GM21360 (cell line): Measurements from ENCODE around the gene PCDHB4.
"Not testable (repeated sequence)": the region's sequence is repeated elsewhere in the genome, so short reads cannot be mapped to it uniquely, and the experiment has no call there.

ENCODE experiments used
- ATAC-seq: cut with Tn5 transposase; IDR thresholded peaks from one replicate; pipeline ENCODE4 v1.9.1; 2021; ENCODE audit warnings: mild to moderate bottlenecking, moderate library complexity; ENCODE audit not compliant: unreplicated experiment

PCDHB4 gene

DNA sequence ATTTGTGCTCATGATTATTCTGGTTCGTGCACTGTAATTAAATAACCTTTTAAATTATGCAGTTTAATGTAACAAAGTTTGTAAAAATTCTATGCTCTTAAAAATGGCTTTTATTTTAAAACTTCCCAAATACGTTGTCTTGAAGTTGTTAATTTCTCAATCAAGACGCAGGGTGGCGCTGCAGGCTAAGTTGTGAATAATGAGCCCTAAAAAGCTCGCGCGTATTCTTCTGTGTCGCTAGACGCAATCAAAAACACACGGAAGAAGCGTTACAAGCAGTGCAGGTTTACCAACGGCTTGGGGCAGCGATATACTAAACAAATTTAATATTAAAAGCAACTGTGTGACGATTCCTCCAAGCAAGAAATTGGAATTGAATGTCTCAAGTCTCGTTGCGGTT lies at the start of gene PCDHB4:
Gene PCDHB4, plus strand, starts transcription at position 256 of the 400 bp plus-strand sequence. CDS start 181 bp downstream, outside the sequence.
- no peak for ATAC-seq

GRCh38 chr5:141077826-141078225 lies 43.8 kb upstream of the PCDHB4 start:
- ATAC-seq, result no peak

DNA sequence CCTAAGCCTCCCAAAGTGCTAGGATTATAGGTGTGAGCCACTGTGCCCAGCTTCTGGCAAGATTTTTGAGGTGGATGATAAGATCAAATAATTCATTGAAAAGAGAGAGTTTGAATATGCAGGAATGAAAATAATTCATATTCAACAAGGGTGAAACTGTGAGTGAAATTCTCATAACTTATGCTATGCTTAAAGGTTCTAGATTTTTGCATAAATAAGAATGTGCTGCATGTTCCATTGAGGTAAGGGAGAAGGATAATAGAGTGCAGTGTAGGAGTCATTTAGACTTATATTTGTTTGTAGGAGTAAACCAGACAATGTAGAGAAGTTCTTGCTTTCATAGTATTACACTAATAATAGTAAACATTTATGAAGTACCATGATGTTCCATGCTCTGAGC lies 39.4 kb upstream of the PCDHB4 start:
- no peak for ATAC-seq

- ATAC-seq, result peak; percentile 81
Observed at GRCh38 chr5:141084487-141084989, 37.1 kb upstream of the PCDHB4 start.

DNA sequence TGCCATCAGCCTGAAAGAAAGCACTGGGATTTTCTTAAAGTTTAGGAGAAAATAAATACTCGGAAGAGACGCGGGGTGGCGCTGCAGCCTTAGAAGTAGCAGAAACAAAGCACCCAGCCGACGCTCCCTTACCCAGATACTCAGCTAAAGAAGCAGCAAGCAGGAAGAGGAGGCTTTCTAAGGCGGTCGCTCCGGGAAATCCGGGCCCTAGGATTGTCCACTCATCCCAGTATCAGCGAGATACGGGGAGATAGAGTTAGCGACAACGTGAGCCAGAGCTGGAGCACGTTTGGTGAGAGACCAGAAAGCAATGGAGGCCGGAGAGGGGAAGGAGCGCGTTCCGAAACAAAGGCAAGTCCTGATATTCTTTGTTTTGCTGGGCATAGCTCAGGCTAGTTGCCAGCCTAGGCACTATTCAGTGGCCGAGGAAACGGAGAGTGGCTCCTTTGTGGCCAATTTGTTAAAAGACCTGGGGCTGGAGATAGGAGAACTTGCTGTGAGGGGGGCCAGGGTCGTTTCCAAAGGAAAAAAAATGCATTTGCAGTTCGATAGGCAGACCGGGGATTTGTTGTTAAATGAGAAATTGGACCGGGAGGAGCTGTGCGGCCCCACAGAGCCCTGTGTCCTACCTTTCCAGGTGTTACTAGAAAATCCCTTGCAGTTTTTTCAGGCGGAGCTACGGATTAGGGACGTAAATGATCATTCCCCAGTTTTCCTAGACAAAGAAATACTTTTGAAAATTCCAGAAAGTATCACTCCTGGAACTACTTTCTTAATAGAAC lies 26.9 kb upstream of the PCDHB4 start, which contains the start of gene PCDHB2:
Gene PCDHB2, plus strand, starts transcription at position 135 of the 782 bp plus-strand sequence. Its CDS starts 176 bp downstream, at position 311.
- ATAC-seq, result no peak

- no peak for ATAC-seq
Observed at GRCh38 chr5:141095263-141095641, 26.4 kb upstream of the PCDHB4 start.

DNA sequence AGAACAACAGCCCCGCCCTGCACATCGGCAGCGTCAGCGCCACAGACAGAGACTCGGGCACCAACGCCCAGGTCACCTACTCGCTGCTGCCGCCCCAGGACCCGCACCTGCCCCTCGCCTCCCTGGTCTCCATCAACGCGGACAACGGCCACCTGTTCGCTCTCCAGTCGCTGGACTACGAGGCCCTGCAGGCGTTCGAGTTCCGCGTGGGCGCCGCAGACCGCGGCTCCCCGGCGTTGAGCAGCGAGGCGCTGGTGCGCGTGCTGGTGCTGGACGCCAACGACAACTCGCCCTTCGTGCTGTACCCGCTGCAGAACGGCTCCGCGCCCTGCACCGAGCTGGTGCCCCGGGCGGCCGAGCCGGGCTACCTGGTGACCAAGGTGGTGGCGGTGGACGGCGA lies 25.4 kb upstream of the PCDHB4 start:
- not testable (repeated sequence) for ATAC-seq

DNA sequence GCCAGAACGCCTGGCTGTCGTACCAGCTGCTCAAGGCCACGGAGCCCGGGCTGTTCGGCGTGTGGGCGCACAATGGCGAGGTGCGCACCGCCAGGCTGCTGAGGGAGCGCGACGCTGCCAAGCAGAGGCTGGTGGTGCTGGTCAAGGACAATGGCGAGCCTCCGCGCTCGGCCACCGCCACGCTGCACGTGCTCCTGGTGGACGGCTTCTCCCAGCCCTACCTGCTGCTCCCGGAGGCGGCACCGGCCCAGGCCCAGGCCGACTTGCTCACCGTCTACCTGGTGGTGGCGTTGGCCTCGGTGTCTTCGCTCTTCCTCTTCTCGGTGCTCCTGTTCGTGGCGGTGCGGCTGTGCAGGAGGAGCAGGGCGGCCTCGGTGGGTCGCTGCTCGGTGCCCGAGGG lies 25.0 kb upstream of the PCDHB4 start:
- not testable (repeated sequence) for ATAC-seq

- ATAC-seq, result no peak
Observed at GRCh38 chr5:141100243-141100805, 21.3 kb upstream of the PCDHB4 start, which contains the start of gene PCDHB3. Gene PCDHB3 (plus strand): TSS chr5:141100473. CDS start chr5:141100650, 177 bp downstream.

DNA sequence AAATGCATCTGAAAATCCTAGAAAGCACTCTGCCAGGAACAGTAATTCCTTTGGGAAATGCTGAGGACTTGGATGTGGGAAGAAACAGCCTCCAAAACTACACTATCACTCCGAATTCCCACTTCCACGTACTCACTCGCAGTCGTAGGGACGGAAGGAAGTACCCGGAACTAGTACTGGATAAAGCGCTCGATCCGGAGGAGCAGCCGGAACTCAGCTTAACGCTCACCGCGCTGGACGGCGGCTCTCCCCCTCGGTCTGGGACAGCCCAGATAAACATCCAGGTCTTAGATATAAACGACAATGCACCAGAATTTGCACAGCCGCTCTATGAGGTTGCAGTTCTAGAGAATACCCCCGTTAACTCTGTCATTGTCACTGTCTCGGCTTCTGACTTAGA lies 20.6 kb upstream of the PCDHB4 start:
- no peak for ATAC-seq

- ATAC-seq, result not testable (repeated sequence)
Observed at GRCh38 chr5:141102070-141102469, 19.5 kb upstream of the PCDHB4 start.

- ATAC-seq, result not testable (repeated sequence)
Observed at GRCh38 chr5:141102471-141102870, 19.1 kb upstream of the PCDHB4 start.

GRCh38 chr5:141105350-141105749 lies 16.3 kb upstream of the PCDHB4 start:
- no peak for ATAC-seq

DNA sequence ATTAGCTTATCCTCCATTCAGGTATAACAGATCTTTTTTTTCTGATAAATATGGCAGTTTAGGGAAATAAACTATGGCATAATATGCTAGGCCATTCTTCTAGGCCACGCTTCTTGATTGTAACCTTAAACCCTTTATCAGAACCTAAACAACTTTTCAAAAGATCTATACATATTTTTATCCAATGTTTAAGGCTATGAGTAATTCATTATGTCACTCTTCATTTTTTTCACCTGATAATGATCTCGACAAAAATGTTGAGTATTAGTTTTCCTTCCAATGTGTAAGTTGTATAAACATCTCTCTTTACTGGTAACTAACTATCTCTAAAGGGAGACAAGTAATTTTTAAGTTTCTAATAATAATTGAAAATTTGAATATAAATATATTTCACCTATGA lies 2.4 kb upstream of the PCDHB4 start:
- ATAC-seq, result no peak

GRCh38 chr5:141121985-141122384 lies 367 bp downstream of the PCDHB4 start:
- ATAC-seq, result no peak

GRCh38 chr5:141123396-141124135 lies 1.9 kb downstream of the PCDHB4 start:
- not testable (repeated sequence) for ATAC-seq

DNA sequence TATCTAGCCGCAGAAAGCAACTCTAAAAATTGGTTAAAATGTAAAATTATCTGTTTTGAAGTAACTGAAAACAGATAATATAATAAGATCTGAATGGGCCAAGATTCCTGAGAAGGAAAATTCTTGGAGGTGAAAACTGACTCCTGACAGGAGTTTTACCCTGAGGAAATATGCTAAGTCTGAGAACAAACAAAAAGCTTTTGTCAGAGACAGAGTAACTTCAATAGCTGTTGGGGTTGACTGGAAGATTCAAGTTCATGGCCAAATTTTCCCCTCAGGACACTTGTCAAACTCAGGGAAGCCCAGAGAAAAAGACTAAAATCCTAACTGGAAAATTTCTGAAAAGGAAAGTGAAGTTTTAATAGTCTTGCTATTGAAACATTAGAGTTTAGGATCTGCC lies 5.7 kb downstream of the PCDHB4 start:
- ATAC-seq, result no peak

DNA sequence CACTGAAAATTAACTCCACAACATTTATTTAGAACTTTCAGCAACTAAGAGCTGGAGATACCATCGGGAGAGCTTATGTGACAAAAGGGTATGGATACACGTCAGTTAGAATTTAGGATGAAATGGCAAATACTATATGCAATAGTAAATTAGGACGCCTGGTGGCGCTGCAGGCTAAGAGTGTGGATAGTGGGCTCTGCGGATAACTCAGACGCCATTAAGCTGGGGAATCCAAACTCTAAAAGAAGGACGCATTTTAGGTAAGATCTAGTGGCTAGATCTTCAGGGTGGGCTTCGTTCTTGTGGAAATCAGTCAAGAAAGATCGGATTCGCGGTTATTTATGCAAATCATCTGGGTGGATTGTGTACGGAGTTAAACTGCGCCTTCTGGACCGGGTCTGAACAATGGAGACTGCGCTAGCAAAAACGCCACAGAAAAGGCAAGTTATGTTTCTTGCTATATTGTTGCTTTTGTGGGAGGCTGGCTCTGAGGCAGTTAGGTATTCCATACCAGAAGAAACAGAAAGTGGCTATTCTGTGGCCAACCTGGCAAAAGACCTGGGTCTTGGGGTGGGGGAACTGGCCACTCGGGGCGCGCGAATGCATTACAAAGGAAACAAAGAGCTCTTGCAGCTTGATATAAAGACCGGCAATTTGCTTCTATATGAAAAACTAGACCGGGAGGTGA lies 13.6 kb downstream of the PCDHB4 start, which contains the start of gene PCDHB5:
Gene PCDHB5, plus strand, starts transcription at position 177 of the 688 bp plus-strand sequence. Its CDS starts 229 bp downstream, at position 406.
- no peak for ATAC-seq

DNA sequence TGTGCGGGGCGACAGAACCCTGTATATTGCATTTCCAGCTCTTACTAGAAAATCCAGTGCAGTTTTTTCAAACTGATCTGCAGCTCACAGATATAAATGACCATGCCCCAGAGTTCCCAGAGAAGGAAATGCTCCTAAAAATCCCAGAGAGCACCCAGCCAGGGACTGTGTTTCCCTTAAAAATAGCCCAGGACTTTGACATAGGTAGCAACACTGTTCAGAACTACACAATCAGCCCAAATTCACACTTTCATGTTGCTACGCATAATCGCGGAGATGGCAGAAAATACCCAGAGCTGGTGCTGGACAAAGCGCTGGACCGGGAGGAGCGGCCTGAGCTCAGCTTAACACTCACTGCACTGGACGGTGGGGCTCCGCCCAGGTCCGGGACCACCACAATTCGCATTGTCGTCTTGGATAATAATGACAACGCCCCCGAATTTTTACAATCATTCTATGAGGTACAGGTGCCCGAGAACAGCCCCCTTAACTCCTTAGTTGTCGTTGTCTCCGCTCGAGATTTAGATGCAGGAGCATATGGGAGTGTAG lies 14.2 kb downstream of the PCDHB4 start:
- ATAC-seq, result no peak

DNA sequence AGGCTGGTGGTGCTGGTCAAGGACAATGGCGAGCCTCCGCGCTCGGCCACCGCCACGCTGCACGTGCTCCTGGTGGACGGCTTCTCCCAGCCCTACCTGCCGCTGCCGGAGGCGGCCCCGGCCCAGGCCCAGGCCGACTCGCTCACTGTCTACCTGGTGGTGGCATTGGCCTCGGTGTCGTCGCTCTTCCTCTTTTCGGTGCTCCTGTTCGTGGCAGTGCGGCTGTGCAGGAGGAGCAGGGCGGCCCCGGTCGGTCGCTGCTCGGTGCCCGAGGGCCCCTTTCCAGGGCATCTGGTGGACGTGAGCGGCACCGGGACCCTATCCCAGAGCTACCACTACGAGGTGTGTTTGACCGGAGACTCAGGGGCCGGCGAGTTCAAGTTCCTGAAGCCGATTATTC lies 15.7 kb downstream of the PCDHB4 start:
- ATAC-seq, result not testable (repeated sequence)
